ENCODE results near the gene SULT1A2. TPM values are rescaled to one million over a fixed set of nuclear protein-coding genes. Genes with fewer than 3 reads are reported as not detected.
"Not testable (repeated sequence)": the region's sequence is repeated elsewhere in the genome, so short reads cannot be mapped to it uniquely, and the experiment has no call there.

Gene SULT1A2
- polyA plus RNA-seq, 1 of the 3 experiments (the other 2 are of a cell fraction), result 0.07 TPM

DNA sequence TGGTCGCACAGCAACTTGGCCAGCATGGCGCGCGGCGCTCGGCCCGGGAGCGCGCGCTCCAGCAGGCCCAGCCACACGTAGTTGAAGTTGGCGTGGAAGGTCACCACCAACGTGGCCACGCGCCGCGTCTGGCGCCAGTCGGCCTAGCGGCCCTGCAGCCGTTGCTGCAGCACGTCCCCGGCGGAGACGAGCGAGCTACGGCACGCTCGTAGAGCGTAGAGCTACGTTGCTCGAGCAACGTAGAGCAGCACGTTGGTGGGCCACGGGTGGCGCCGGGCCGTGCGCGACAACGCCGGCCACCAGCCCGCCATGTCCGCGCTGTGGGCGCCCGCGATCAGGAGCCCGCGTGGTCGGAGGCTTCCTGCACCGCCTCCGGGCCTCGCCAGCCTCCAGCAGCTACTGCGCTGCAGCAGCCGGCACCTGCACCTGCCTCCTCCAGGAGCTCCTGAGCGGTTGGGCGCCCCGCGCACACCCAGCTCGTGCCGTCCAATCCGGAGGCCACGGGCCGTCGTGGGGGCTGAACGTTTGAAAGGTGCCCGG, 26.4 kb upstream of the SULT1A2 start:
- no peak for DNase-seq
- H4K20me1 ChIP-seq (ENCODE audit: insufficient read depth), result no peaks in the 10 kb centered on the region
- H3K4me1 ChIP-seq (ENCODE audit: control insufficient read depth in 1 of 2, insufficient read depth in 2 of 2, low read depth in 1 of 2, low read length in 1 of 2), result no peaks in the 10 kb centered on the region
- no peaks in the 10 kb centered on the region for H3F3A ChIP-seq (replicated peaks; ENCODE audit: insufficient read depth)
- no peak overlapping the region for H2AFZ ChIP-seq (ENCODE audit: low read depth)
- CTCF ChIA-PET, result no interaction called here
- TF ChIP-seq FOXJ3 (CRISPR knock-in tag; IDR thresholded peaks at IDR 0.05) (no peak), GABPA (IDR thresholded peaks at IDR 0.05; ENCODE audit: low read depth) (no peak), NFIC (IDR thresholded peaks at IDR 0.05; ENCODE audit: borderline replicate concordance) (no peak), RFX5 (IDR thresholded peaks at IDR 0.05; ENCODE audit: low read length) (no peak)
- no peaks in the 10 kb centered on the region for H3K9me2 ChIP-seq
- H3K27ac ChIP-seq (ENCODE audit: low read depth in 2 of 2, low read length in 1 of 2), result no peak overlapping the region
- H3K27me3 ChIP-seq (ENCODE audit: insufficient read depth), result no peaks in the 10 kb centered on the region
- 72% methylated on average over 49 of the region's 68 CpGs for WGBS (ENCODE audit: low lambda C conversion rate)
- H3K9ac ChIP-seq, result no peak overlapping the region
- no peaks in the 10 kb centered on the region for H3K36me3 ChIP-seq (replicated peaks in 1 of 2; ENCODE audit: control insufficient read depth in 1 of 2, insufficient read depth in 2 of 2, low read length in 1 of 2)
- POLR2A ChIA-PET, result no interaction called here
- H3K9me3 ChIP-seq, result no peaks in the 10 kb centered on the region
- no peak overlapping the region for H3K4me3 ChIP-seq (ENCODE audit: low read depth in 2 of 2, low read length in 1 of 2)
- H3K79me2 ChIP-seq (ENCODE audit: insufficient read depth), result no peaks in the 10 kb centered on the region
- H3K4me2 ChIP-seq, result no peak overlapping the region

DNA sequence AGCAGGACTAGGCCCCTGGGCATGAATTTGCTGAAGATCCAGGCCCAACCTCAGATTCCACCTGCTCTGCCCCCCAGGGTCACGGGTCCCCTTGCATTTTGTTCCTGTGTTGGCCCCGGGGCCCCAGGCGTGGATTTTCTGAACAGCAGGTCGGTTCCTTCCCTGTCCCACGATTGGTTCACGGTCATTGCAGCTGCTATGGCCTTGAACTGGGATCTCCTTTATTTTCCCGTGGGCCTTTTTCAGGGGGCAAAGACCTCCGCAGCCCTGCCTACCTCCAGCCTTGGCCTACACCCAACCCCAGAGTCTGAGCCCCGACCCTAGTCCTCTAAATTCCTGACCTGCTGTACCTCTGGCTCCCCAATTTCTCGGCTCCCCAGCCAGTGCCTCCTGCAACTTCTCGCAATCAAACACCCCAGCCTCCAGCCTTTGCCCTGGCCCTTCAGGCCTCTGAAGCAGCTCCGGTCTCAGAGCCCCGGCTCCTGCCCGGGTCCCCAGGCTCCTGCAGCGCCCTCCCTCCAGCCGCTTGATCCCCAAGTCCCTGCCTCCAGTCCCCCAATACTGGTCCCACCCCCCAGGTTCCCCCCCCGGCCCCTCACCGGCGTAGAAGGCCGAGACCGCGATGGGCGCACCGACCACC, 25.8 kb upstream of the SULT1A2 start:
- H3K9me2 ChIP-seq; H3K9ac ChIP-seq; DNase-seq; POLR2A ChIA-PET; H3K27me3 ChIP-seq (ENCODE audit: insufficient read depth); H3K4me1 ChIP-seq (ENCODE audit: control insufficient read depth in 1 of 2, insufficient read depth in 2 of 2, low read depth in 1 of 2, low read length in 1 of 2); H3F3A ChIP-seq (replicated peaks; ENCODE audit: insufficient read depth); H3K9me3 ChIP-seq; H3K36me3 ChIP-seq (replicated peaks in 1 of 2; ENCODE audit: control insufficient read depth in 1 of 2, insufficient read depth in 2 of 2, low read length in 1 of 2); H3K27ac ChIP-seq (ENCODE audit: low read depth in 2 of 2, low read length in 1 of 2); H2AFZ ChIP-seq (ENCODE audit: low read depth); H3K79me2 ChIP-seq (ENCODE audit: insufficient read depth); CTCF ChIA-PET; H3K4me3 ChIP-seq (ENCODE audit: low read depth in 2 of 2, low read length in 1 of 2); H3K4me2 ChIP-seq; H4K20me1 ChIP-seq (ENCODE audit: insufficient read depth): not testable (repeated sequence)
- 83% methylated on average over 23 of the region's 24 CpGs for WGBS (ENCODE audit: low lambda C conversion rate)

DNA sequence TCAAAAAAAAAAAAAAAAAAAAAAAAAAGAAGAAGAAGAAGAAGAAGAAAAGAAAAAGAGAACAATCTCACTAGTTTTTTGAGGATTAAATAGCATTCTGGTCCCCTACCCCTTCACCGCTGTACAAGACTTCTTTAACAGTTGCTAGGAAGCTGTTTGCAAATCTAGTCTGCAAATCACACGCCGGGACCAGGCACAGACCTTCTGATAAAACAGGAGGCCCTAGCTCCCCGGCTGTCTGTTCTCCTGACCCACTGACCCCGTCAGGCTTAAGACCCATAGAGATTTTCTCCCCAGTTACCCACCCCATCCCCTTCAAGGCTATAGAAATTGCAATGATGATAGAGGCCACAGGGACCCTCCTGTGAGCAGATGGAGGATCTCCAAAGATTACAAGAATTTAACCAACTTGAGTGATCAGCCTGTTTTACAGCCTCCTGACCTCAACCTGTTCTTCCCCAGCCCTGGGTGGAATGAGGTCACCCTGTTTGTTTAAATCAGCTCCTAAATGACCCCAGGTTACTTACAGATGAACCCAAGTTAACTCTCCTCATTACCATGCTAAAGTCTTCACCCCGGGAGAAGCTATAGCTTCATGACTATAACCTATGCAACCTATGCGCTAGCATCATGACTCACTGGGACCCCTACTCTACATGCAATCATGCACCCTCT, 24.8 kb upstream of the SULT1A2 start:
- no peaks in the 10 kb centered on the region for H3F3A ChIP-seq (replicated peaks; ENCODE audit: insufficient read depth)
- no peaks in the 10 kb centered on the region for H3K27me3 ChIP-seq (ENCODE audit: insufficient read depth)
- no peaks in the 10 kb centered on the region for H3K36me3 ChIP-seq (replicated peaks in 1 of 2; ENCODE audit: control insufficient read depth in 1 of 2, insufficient read depth in 2 of 2, low read length in 1 of 2)
- H3K4me1 ChIP-seq (ENCODE audit: control insufficient read depth in 1 of 2, insufficient read depth in 2 of 2, low read depth in 1 of 2, low read length in 1 of 2), result no peaks in the 10 kb centered on the region
- no peaks in the 10 kb centered on the region for H3K79me2 ChIP-seq (ENCODE audit: insufficient read depth)
- H3K4me2 ChIP-seq, result no peak overlapping the region
- H3K9me2 ChIP-seq, result no peaks in the 10 kb centered on the region
- no peak for TF ChIP-seq RAD21 (IDR thresholded peaks at IDR 0.05; ENCODE audit: low read length)
- TF ChIP-seq, protein P1, sequence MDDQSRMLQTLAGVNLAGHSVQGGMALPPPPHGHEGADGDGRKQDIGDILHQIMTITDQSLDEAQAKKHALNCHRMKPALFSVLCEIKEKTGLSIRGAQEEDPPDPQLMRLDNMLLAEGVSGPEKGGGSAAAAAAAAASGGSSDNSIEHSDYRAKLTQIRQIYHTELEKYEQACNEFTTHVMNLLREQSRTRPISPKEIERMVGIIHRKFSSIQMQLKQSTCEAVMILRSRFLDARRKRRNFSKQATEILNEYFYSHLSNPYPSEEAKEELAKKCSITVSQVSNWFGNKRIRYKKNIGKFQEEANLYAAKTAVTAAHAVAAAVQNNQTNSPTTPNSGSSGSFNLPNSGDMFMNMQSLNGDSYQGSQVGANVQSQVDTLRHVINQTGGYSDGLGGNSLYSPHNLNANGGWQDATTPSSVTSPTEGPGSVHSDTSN (IDR thresholded peaks at IDR 0.05), result no peak
- POLR2A ChIA-PET, result no interaction called here
- no peaks in the 10 kb centered on the region for H4K20me1 ChIP-seq (ENCODE audit: insufficient read depth)
- no peak overlapping the region for H3K4me3 ChIP-seq (ENCODE audit: low read depth in 2 of 2, low read length in 1 of 2)
- H3K9me3 ChIP-seq, result no peaks in the 10 kb centered on the region
- no peak overlapping the region for H3K27ac ChIP-seq (ENCODE audit: low read depth in 2 of 2, low read length in 1 of 2)
- 79% methylated on average over 7 of the region's 7 CpGs for WGBS (ENCODE audit: low lambda C conversion rate)
- CTCF ChIA-PET, result no interaction called here
- no peak overlapping the region for H3K9ac ChIP-seq
- no peak overlapping the region for H2AFZ ChIP-seq (ENCODE audit: low read depth)
- no peak for DNase-seq

DNA sequence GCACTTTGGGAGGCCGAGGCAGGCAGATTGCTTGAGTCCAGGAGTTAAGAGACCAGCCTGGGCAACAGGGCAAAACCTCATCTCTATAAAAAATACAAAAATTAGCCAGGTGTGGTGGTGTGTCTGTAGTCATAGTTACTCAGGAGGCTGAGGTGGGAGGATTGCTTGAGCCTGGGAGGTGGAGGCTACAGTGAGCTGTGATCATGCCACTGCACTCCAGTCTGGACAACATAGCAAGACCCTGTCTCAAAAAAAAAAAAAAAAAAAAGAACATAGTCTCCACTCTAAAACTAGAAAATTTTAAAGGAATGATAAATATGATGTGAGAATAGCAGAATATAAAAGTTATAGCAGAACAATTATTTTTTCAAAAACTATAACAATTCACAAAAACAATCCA, 23.5 kb upstream of the SULT1A2 start:
- POLR2A ChIA-PET; H3K4me1 ChIP-seq (ENCODE audit: control insufficient read depth in 1 of 2, insufficient read depth in 2 of 2, low read depth in 1 of 2, low read length in 1 of 2); H3K27ac ChIP-seq (ENCODE audit: low read depth in 2 of 2, low read length in 1 of 2); H3K79me2 ChIP-seq (ENCODE audit: insufficient read depth); H2AFZ ChIP-seq (ENCODE audit: low read depth); H3K9ac ChIP-seq; H3K36me3 ChIP-seq (replicated peaks in 1 of 2; ENCODE audit: control insufficient read depth in 1 of 2, insufficient read depth in 2 of 2, low read length in 1 of 2); H3K4me2 ChIP-seq; H3K9me2 ChIP-seq; DNase-seq; H3K27me3 ChIP-seq (ENCODE audit: insufficient read depth); H3F3A ChIP-seq (replicated peaks; ENCODE audit: insufficient read depth); H4K20me1 ChIP-seq (ENCODE audit: insufficient read depth); H3K4me3 ChIP-seq (ENCODE audit: low read depth in 2 of 2, low read length in 1 of 2); H3K9me3 ChIP-seq; CTCF ChIA-PET: not testable (repeated sequence)
- WGBS (ENCODE audit: low lambda C conversion rate), result 36% methylated on average over 1 of the region's 1 CpG

Data from SK-N-SH (cell line).